Keratinocyte (primary cell): ENCODE results near the gene B4GALT7. TPM values are rescaled to one million over a fixed set of nuclear protein-coding genes. Genes with fewer than 3 reads are reported as not detected.
A peak's percentile ranks its signal among the peaks of the same experiment; 100 is the strongest.

ENCODE experiments used
- DNase-seq: peaks from one replicate; pipeline ENCODE4 v3.0.0-alpha.2; 2011; ENCODE audit warnings: low read depth, missing footprints, low spot score
- FAIRE-seq: peaks from 2 replicates; lab custom pipeline; 2011; peaks lifted over from hg19 to GRCh38; lab: Jason Lieb, UNC
- H2AFZ ChIP-seq: 2 replicates; pipeline ENCODE4 v1.6.0; 2012; ENCODE audit warnings: low read length, control low read depth, inconsistent platforms; ENCODE audit not compliant: control insufficient read depth
- H3K27ac ChIP-seq: 2 replicates; pipeline ENCODE4 v1.5.1; 2011; ENCODE audit warnings: low read length; ENCODE audit not compliant: control insufficient read depth, insufficient read depth
- H3K27me3 ChIP-seq: 3 replicates; pipeline ENCODE4 v1.6.0; 2011; ENCODE audit warnings: low read length; ENCODE audit not compliant: control insufficient read depth, insufficient read depth; ENCODE audit errors: extremely low read depth
- H3K36me3 ChIP-seq, 2 experiments: 2 replicates in 1 of 2; 3 replicates in 1 of 2; pipeline ENCODE4 v1.5.1; 2011; ENCODE audit warnings: low read length in 2 of 2, mild to moderate bottlenecking in 1 of 2; ENCODE audit not compliant: control insufficient read depth in 2 of 2, insufficient read depth in 2 of 2; ENCODE audit errors: extremely low read depth in 1 of 2
- H3K4me1 ChIP-seq: 3 replicates; pipeline ENCODE4 v1.5.1; 2011; ENCODE audit warnings: low read length; ENCODE audit not compliant: control insufficient read depth, insufficient read depth; ENCODE audit errors: extremely low read depth
- H3K4me2 ChIP-seq: 3 replicates; pipeline ENCODE4 v1.6.0; 2011; ENCODE audit warnings: low read depth, low read length; ENCODE audit not compliant: control insufficient read depth, insufficient read depth; ENCODE audit errors: extremely low read depth
- H3K4me3 ChIP-seq, 3 experiments: fragments of 200-600 bp in 1 of 3; sonication (generic) in 1 of 3; 2 replicates in 2 of 3; 3 replicates in 1 of 3; pipeline ENCODE4 v1.5.1; 2011 to 2016; ENCODE audit warnings: low read length in 3 of 3, mild to moderate bottlenecking in 3 of 3, control low read depth in 2 of 3, inconsistent platforms in 1 of 3, low read depth in 1 of 3, mixed read lengths in 1 of 3, mixed run types in 1 of 3, moderate library complexity in 1 of 3; ENCODE audit not compliant: control insufficient read depth in 2 of 3, insufficient read depth in 2 of 3; ENCODE audit errors: extremely low read depth in 1 of 3
- H3K79me2 ChIP-seq: 2 replicates; pipeline ENCODE4 v1.6.0; 2012; ENCODE audit warnings: low read length; ENCODE audit not compliant: control insufficient read depth, insufficient read depth
- H3K9ac ChIP-seq: 3 replicates; pipeline ENCODE4 v1.6.0; 2011; ENCODE audit warnings: low read length; ENCODE audit not compliant: control insufficient read depth, insufficient read depth; ENCODE audit errors: extremely low read depth
- H3K9me1 ChIP-seq: 3 replicates; pipeline ENCODE4 v1.6.0; 2011; ENCODE audit warnings: low read length; ENCODE audit not compliant: control insufficient read depth, insufficient read depth; ENCODE audit errors: extremely low read depth
- H3K9me3 ChIP-seq: 2 replicates; pipeline ENCODE4 v1.5.1; 2012; ENCODE audit warnings: low read depth, low read length; ENCODE audit not compliant: control insufficient read depth
- H4K20me1 ChIP-seq: 3 replicates; pipeline ENCODE4 v1.6.0; 2011; ENCODE audit warnings: low read length; ENCODE audit not compliant: control insufficient read depth, insufficient read depth; ENCODE audit errors: extremely low read depth
- CTCF ChIP-seq, 3 experiments: IDR thresholded peaks in 1 of 3; conservative IDR thresholded peaks in 1 of 3; optimal IDR thresholded peaks in 1 of 3; 2 replicates in 2 of 3; 3 replicates in 1 of 3; pipeline versions ENCODE3 to v1.5.1; 2011; ENCODE audit warnings: low read length in 3 of 3, mild to moderate bottlenecking in 3 of 3, moderate library complexity in 2 of 3, control low read depth in 1 of 3, inconsistent platforms in 1 of 3; ENCODE audit not compliant: insufficient read depth in 2 of 3; ENCODE audit errors: extremely low read depth in 1 of 3
- EZH2 ChIP-seq: IDR thresholded peaks from one replicate; pipeline ENCODE4 v1.6.1; 2012; ENCODE audit warnings: inconsistent platforms, mild to moderate bottlenecking, low read length, moderate library complexity
- dilution Hi-C: fragments of 300-500 bp; cut with MboI; formaldehyde crosslinking; loops from one replicate; pipeline ENCODE4 v1.7.0; 2020; ENCODE audit warnings: low sequenced_read_pairs; ENCODE audit not compliant: extremely low pct_ligation_motif_present
- polyA plus RNA-seq, 5 experiments: library from polyadenylated mRNA; depleted of rRNA in 3 of 5; stranded (reverse) in 3 of 5; stranded (forward) in 1 of 5; unstranded in 1 of 5; fragments of >200 nt; gene quantifications; 1 replicate in 1 of 5; 2 replicates in 3 of 5; 3 replicates in 1 of 5; pipeline versions ENCODE4 v1.2.1 to v1.2.3, GENCODE V29; 2011 to 2012; ENCODE audit warnings: missing spikeins in 2 of 5, low read depth in 1 of 5, low replicate concordance in 1 of 5

B4GALT7 gene
- polyA plus RNA-seq, 1 donor (not counting 4 experiments of a cell fraction or from before 2014, with no cell fraction given) = 15.7 TPM

GRCh38 chr5:177592905-177593304 lies 7.0 kb upstream of the B4GALT7 start:
- dilution Hi-C loops = no loop called here
- Histone ChIP-seq H3K9me3 (no peaks in the 10 kb centered on the region), H3K4me1 (peaks cover 6% of the 10 kb centered on the region), H3K36me3 (peaks cover 36% of the 10 kb centered on the region in 2 experiments), H4K20me1 (no peaks in the 10 kb centered on the region), H3K79me2 (peaks cover 27% of the 10 kb centered on the region), H3K27me3 (no peaks in the 10 kb centered on the region), H2AFZ (no peak overlapping the region), H3K9me1 (no peaks in the 10 kb centered on the region), H3K4me3 (peak overlapping the region; percentile 83 to 95 (median 89)), H3K9ac (peak overlapping the region; percentile 95), H3K27ac (peak overlapping the region; percentile 88), H3K4me2 (peak overlapping the region; percentile 68)
- DNase-seq (no peak), FAIRE-seq (no peak)
- TF ChIP-seq EZH2 (no peak), CTCF (optimal IDR thresholded peaks at IDR 0.05 in 1 of 3, IDR thresholded peaks at IDR 0.05 in 1 of 3, conservative IDR thresholded peaks at IDR 0.05 in 1 of 3; ENCODE audit: extremely low read depth in 1 of 3, insufficient read depth in 2 of 3, low read length in 3 of 3) (no peak)

GRCh38 chr5:177593511-177593910 lies 6.4 kb upstream of the B4GALT7 start:
- no peak for TF ChIP-seq CTCF (optimal IDR thresholded peaks at IDR 0.05 in 1 of 3, IDR thresholded peaks at IDR 0.05 in 1 of 3, conservative IDR thresholded peaks at IDR 0.05 in 1 of 3; ENCODE audit: extremely low read depth in 1 of 3, insufficient read depth in 2 of 3, low read length in 3 of 3)
- TF ChIP-seq EZH2 = no peak
- Histone ChIP-seq H3K4me2 (peak overlapping the region; percentile 68), H4K20me1 (no peaks in the 10 kb centered on the region), H3K27ac (no peak overlapping the region), H3K36me3 (peaks cover 36% of the 10 kb centered on the region in 2 experiments), H3K9ac (no peak overlapping the region), H2AFZ (no peak overlapping the region), H3K27me3 (no peaks in the 10 kb centered on the region), H3K4me1 (peaks cover 6% of the 10 kb centered on the region), H3K4me3 (peak overlapping the region in 1 of 3 experiments; percentile 83), H3K9me1 (no peaks in the 10 kb centered on the region), H3K9me3 (no peaks in the 10 kb centered on the region), H3K79me2 (peaks cover 27% of the 10 kb centered on the region)
- dilution Hi-C loops = no loop called here
- no peak for DNase-seq
- FAIRE-seq = no peak
